HepG2 (cell line): ENCODE measurements around the gene CCL27. TPM values are rescaled to one million over a fixed set of nuclear protein-coding genes. Genes with fewer than 3 reads are reported as not detected.
A peak's percentile ranks its signal among the peaks of the same experiment; 100 is the strongest.

Experiments used
- FOSL1 ChIP-seq: sonication (generic); formaldehyde crosslinking; IDR thresholded peaks from 2 replicates; pipeline ENCODE4 v1.9.0; 2021; ENCODE audit warnings: missing genetic modification reagents, borderline replicate concordance
- JARID2 ChIP-seq: sonication (generic); formaldehyde crosslinking; IDR thresholded peaks from 2 replicates; pipeline ENCODE4 v1.8.1; 2023; ENCODE audit warnings: missing genetic modification reagents, inconsistent platforms; ENCODE audit not compliant: insufficient replicate concordance
- KIAA2018 ChIP-seq: sonication (generic); formaldehyde crosslinking; IDR thresholded peaks from 2 replicates; pipeline ENCODE4 v1.5.0; 2020; ENCODE audit warnings: mild to moderate bottlenecking, missing genetic modification reagents, borderline replicate concordance
- KLF6 ChIP-seq: IDR thresholded peaks from 2 replicates; pipeline ENCODE4 v1.8.0; 2016; ENCODE audit warnings: missing biosample characterization, missing genetic modification reagents
- NFYB ChIP-seq: sonication (generic); formaldehyde crosslinking; IDR thresholded peaks from 2 replicates; pipeline ENCODE4 v1.4.0; 2020; ENCODE audit warnings: missing genetic modification reagents
- ZBTB7B ChIP-seq: sonication (generic); formaldehyde crosslinking; IDR thresholded peaks from 2 replicates; pipeline ENCODE4 v1.4.0; 2020; ENCODE audit warnings: missing genetic modification reagents
- ZNF17 ChIP-seq: sonication (generic); formaldehyde crosslinking; IDR thresholded peaks from 2 replicates; pipeline ENCODE4 v1.5.0; 2020; ENCODE audit warnings: mild to moderate bottlenecking, missing genetic modification reagents
- ZNF230 ChIP-seq: sonication (generic); formaldehyde crosslinking; IDR thresholded peaks from 2 replicates; pipeline ENCODE4 v1.4.0; 2020; ENCODE audit warnings: mild to moderate bottlenecking, missing genetic modification reagents
- ZNF574 ChIP-seq: sonication (generic); formaldehyde crosslinking; IDR thresholded peaks from 2 replicates; pipeline ENCODE4 v1.4.0; 2020; ENCODE audit warnings: missing genetic modification reagents
- ZNF629 ChIP-seq: sonication (generic); formaldehyde crosslinking; conservative IDR thresholded peaks from 2 replicates; pipeline ENCODE4 v1.5.0; 2020; ENCODE audit warnings: missing genetic modification reagents
- polyA plus RNA-seq, 8 experiments: library from polyadenylated mRNA; depleted of rRNA in 3 of 8; stranded (reverse) in 7 of 8; unstranded in 1 of 8; fragments of >200 nt; fragmentation: Illumina TruSeq in 4 of 8; extraction: Trizol in 4 of 8; gene quantifications; 2 replicates each; pipeline versions ENCODE4 v1.2.1 to v1.2.3, GENCODE V29; 2011 to 2016; ENCODE audit warnings: low read depth in 4 of 8, missing spikeins in 1 of 8, mixed read lengths in 1 of 8; ENCODE audit not compliant: insufficient read depth in 1 of 8
- total RNA-seq, 5 experiments: library from RNA; depleted of rRNA; stranded (reverse); fragments of >200 nt; fragmentation: Illumina TruSeq; extraction: Trizol; gene quantifications; 2 replicates each; pipeline ENCODE4 v1.2.3, GENCODE V29; 2016; ENCODE audit warnings: low read depth in 1 of 5
- TF ChIP-seq, protein P1 (sequence below): sonication (generic); formaldehyde crosslinking; conservative IDR thresholded peaks from 2 replicates; pipeline ENCODE4 v1.8.0; 2022; ENCODE audit warnings: missing genetic modification reagents
- TF ChIP-seq, protein P2 (sequence below), 2 experiments: sonication (generic) in 1 of 2; formaldehyde crosslinking in 1 of 2; IDR thresholded peaks; 2 replicates each; pipeline versions ENCODE4 v1.4.0 to v1.6.1; 2018 to 2020; ENCODE audit warnings: missing genetic modification reagents in 2 of 2, borderline replicate concordance in 1 of 2, low read depth in 1 of 2, mild to moderate bottlenecking in 1 of 2, missing biosample characterization in 1 of 2

The CCL27 gene
- total and polyA plus RNA-seq, 2 of the 13 experiments (the other 11 are each of a cell fraction or from before 2014, with no cell fraction given): not detected

DNA sequence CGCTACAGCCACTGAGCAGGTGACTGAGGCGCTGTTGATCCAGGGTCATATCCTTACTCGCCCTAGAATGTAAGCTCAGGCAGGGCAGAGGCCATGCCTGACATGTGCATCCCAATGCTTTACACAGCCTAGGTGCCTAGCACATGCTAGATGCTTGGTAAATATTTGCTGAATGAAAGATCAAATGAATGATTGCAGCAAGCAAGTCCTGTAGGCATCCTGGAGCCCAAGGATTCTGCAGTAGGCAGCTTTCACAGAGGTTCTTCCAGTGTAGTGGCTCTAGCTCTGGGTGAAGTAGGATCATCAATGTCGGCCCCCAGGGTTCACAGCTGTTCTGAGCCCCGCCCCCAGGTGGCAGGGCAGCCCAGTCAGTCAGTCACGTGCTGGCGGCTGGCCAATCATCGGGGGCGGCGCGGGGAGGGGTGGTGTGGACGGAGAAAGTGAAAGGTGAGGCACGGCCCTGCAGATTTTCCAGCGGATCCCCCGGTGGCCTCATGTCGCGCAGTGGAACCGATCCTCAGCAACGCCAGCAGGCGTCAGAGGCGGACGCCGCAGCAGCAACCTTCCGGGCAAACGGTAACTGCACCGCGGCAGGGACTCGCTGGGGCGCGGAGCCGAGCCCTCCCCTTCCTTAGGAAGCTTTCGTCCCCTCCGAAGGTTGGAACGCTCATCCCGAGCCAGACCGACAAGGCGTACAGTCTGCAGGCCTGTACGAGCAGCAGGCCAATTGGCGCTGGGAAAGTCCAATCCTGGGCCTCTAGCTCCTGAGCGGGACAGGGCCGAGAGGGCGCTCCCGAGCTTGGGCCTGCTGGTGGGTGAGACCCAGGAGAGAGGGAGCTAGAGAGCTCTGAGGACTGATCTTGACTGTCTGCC, 16.0 kb downstream of the CCL27 start, which contains the start of gene GALT (continued):
- TF ChIP-seq KIAA2018 (CRISPR knock-in tag) (no peak), KLF6 (peak; percentile 77; the same call in 1 of the 2 replicates), FOSL1 (CRISPR knock-in tag) (no peak), ZNF17 (CRISPR knock-in tag) (no peak), ZNF629 (no peak), JARID2 (CRISPR knock-in tag) (no peak), NFYB (CRISPR knock-in tag) (peak; percentile 96), ZBTB7B (peak; percentile 48; the same call in 1 of the 2 replicates), ZNF230 (CRISPR knock-in tag) (0 out of 2 replicates have a peak, but pooled peaks have one; percentile 24), ZNF574 (peak; percentile 54)
- TF ChIP-seq, protein P1, sequence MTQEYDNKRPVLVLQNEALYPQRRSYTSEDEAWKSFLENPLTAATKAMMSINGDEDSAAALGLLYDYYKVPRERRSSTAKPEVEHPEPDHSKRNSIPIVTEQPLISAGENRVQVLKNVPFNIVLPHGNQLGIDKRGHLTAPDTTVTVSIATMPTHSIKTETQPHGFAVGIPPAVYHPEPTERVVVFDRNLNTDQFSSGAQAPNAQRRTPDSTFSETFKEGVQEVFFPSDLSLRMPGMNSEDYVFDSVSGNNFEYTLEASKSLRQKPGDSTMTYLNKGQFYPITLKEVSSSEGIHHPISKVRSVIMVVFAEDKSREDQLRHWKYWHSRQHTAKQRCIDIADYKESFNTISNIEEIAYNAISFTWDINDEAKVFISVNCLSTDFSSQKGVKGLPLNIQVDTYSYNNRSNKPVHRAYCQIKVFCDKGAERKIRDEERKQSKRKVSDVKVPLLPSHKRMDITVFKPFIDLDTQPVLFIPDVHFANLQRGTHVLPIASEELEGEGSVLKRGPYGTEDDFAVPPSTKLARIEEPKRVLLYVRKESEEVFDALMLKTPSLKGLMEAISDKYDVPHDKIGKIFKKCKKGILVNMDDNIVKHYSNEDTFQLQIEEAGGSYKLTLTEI: no peak
- TF ChIP-seq, protein P2, sequence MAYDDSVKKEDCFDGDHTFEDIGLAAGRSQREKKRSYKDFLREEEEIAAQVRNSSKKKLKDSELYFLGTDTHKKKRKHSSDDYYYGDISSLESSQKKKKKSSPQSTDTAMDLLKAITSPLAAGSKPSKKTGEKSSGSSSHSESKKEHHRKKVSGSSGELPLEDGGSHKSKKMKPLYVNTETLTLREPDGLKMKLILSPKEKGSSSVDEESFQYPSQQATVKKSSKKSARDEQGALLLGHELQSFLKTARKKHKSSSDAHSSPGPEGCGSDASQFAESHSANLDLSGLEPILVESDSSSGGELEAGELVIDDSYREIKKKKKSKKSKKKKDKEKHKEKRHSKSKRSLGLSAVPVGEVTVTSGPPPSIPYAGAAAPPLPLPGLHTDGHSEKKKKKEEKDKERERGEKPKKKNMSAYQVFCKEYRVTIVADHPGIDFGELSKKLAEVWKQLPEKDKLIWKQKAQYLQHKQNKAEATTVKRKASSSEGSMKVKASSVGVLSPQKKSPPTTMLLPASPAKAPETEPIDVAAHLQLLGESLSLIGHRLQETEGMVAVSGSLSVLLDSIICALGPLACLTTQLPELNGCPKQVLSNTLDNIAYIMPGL (CRISPR knock-in tag; IDR thresholded peaks at IDR 0.05; ENCODE audit: borderline replicate concordance in 1 of 2, low read depth in 1 of 2): peak; percentile 97 to 99
